Suppressor macrophage (primary cell): ENCODE results near the gene KCNG1.

Experiments used
- DNase-seq, 4 experiments: peaks; one replicate each; pipeline ENCODE4 v3.0.0-alpha.2; 2020 to 2022

The KCNG1 gene

GRCh38 chr20:51034988-51035656 is 12.2 kb upstream of the KCNG1 start:
- no peak for DNase-seq

- no peak for DNase-seq
Measured at GRCh38 chr20:51034476-51034875, 11.6 kb upstream of the KCNG1 start.

GRCh38 chr20:51029963-51030920 is 7.3 kb upstream of the KCNG1 start:
- DNase-seq = no peak

GRCh38 chr20:51029556-51029955 is 6.6 kb upstream of the KCNG1 start:
- no peak for DNase-seq

GRCh38 chr20:51028616-51029212 is 5.8 kb upstream of the KCNG1 start:
- DNase-seq = no peak

- no peak for DNase-seq
Measured at GRCh38 chr20:51027035-51027795, 4.3 kb upstream of the KCNG1 start.

GRCh38 chr20:51026269-51026668 is 3.4 kb upstream of the KCNG1 start:
- DNase-seq = no peak

GRCh38 chr20:51024761-51025160 is 1.9 kb upstream of the KCNG1 start:
- DNase-seq = no peak

GRCh38 chr20:51023617-51024155 is 779 bp upstream of the KCNG1 start:
- no peak for DNase-seq

- no peak for DNase-seq
Measured at GRCh38 chr20:51022227-51022802, 592 bp downstream of the KCNG1 start.

- DNase-seq = no peak
Measured at GRCh38 chr20:51021067-51022025, 1.6 kb downstream of the KCNG1 start.

GRCh38 chr20:51020657-51021056 is 2.2 kb downstream of the KCNG1 start:
- no peak for DNase-seq

GRCh38 chr20:51019656-51020592 is 3.0 kb downstream of the KCNG1 start:
- DNase-seq = no peak

- no peak for DNase-seq
Measured at GRCh38 chr20:51017251-51017650, 5.7 kb downstream of the KCNG1 start.

GRCh38 chr20:51016521-51016920 is 6.4 kb downstream of the KCNG1 start:
- DNase-seq = no peak

- DNase-seq = peak; percentile 42 to 70 (median 57)
Measured at GRCh38 chr20:51014797-51015722, 7.8 kb downstream of the KCNG1 start.

GRCh38 chr20:51013577-51014330 is 9.2 kb downstream of the KCNG1 start:
- no peak for DNase-seq

GRCh38 chr20:51012357-51012756 is 10.6 kb downstream of the KCNG1 start:
- no peak for DNase-seq
